Smooth muscle cell (in vitro differentiated cells): ENCODE data around the gene TYRO3. TPM values are rescaled to one million over a fixed set of nuclear protein-coding genes. Genes with fewer than 3 reads are reported as not detected.

Experiments
- DNase-seq: peaks from one replicate; lab custom pipeline; 2025; ENCODE audit not compliant: unreplicated experiment; lab: John Stamatoyannopoulos, UW
- H2AFZ ChIP-seq: fragments of 200-600 bp; sonication (generic); 2 replicates; pipeline ENCODE4 v1.6.0; 2016; ENCODE audit warnings: antibody characterized with exemption, low read depth, mild to moderate bottlenecking
- H3F3A ChIP-seq: fragments of 200-600 bp; sonication (generic); 2 replicates; pipeline ENCODE4 v1.6.0; 2017; ENCODE audit warnings: antibody characterized with exemption, low read depth
- H3K27ac ChIP-seq: fragments of 200-600 bp; sonication (generic); 2 replicates; pipeline ENCODE4 v1.5.1; 2016; ENCODE audit warnings: low read depth, mild to moderate bottlenecking
- H3K27me3 ChIP-seq: fragments of 200-600 bp; sonication (generic); 2 replicates; pipeline ENCODE4 v1.6.1; 2016; ENCODE audit warnings: low read depth, mild to moderate bottlenecking
- H3K36me3 ChIP-seq: fragments of 200-600 bp; sonication (generic); 2 replicates; pipeline ENCODE4 v1.5.1; 2016; ENCODE audit warnings: low read depth
- H3K4me1 ChIP-seq: fragments of 200-600 bp; sonication (generic); 2 replicates; pipeline ENCODE4 v1.5.1; 2016; ENCODE audit warnings: low read depth
- H3K4me2 ChIP-seq: fragments of 200-600 bp; sonication (generic); 2 replicates; pipeline ENCODE4 v1.6.0; 2016; ENCODE audit warnings: mild to moderate bottlenecking
- H3K4me3 ChIP-seq: fragments of 200-600 bp; sonication (generic); 2 replicates; pipeline ENCODE4 v1.5.1; 2016; ENCODE audit warnings: mild to moderate bottlenecking
- H3K79me2 ChIP-seq: fragments of 200-600 bp; sonication (generic); 2 replicates; pipeline ENCODE4 v1.6.0; 2016; ENCODE audit warnings: low read depth, mild to moderate bottlenecking
- H3K9ac ChIP-seq: fragments of 200-600 bp; sonication (generic); 2 replicates; pipeline ENCODE4 v1.6.0; 2016; ENCODE audit warnings: low read depth
- H3K9me3 ChIP-seq: fragments of 200-600 bp; sonication (generic); replicated peaks from 2 replicates; pipeline ENCODE4 v1.5.1; 2016; ENCODE audit warnings: low read depth
- H4K20me1 ChIP-seq: fragments of 200-600 bp; sonication (generic); 2 replicates; pipeline ENCODE4 v1.6.0; 2016; ENCODE audit warnings: low read depth
- CTCF ChIP-seq: fragments of 200-600 bp; sonication (generic); IDR thresholded peaks from 2 replicates; pipeline ENCODE4 v1.5.1; 2017; ENCODE audit warnings: borderline replicate concordance, mild to moderate bottlenecking, antibody characterized with exemption; ENCODE audit not compliant: insufficient read depth, poor library complexity, severe bottlenecking
- WGBS: methylation state at CpG from one replicate; pipeline ENCODE4 v1.1.7; 2016; ENCODE audit warnings: low lambda C conversion rate; 5-methylcytosine and 5-hydroxymethylcytosine counted together
- polyA plus RNA-seq: library from polyadenylated mRNA; unstranded; fragments of >200 nt; fragmentation: Nextera tagmentation; extraction: Ambion mirVana; gene quantifications from 2 replicates; pipeline ENCODE4 v1.2.1, GENCODE V29; 2016
- total RNA-seq: library from RNA; depleted of rRNA; stranded (reverse); fragments of >200 nt; gene quantifications from 2 replicates; pipeline ENCODE4 v1.2.3, GENCODE V29; 2014

Gene TYRO3
- total and polyA plus RNA-seq, 2 experiments from 2014 or later, result 11.5 to 20.5 TPM

GRCh38 chr15:41575282-41575681, 16.3 kb downstream of the TYRO3 start:
- WGBS, result 94% methylated on average over 6 of the region's 6 CpGs
- Histone ChIP-seq H4K20me1 (no peaks in the 10 kb centered on the region), H3K4me2 (no peak overlapping the region), H3K4me1 (no peaks in the 10 kb centered on the region), H2AFZ (no peak overlapping the region), H3K9me3 (no peaks in the 10 kb centered on the region), H3K27me3 (no peaks in the 10 kb centered on the region), H3K27ac (no peak overlapping the region), H3K4me3 (no peak overlapping the region), H3K9ac (no peak overlapping the region), H3K79me2 (no peaks in the 10 kb centered on the region), H3F3A (no peaks in the 10 kb centered on the region), H3K36me3 (no peaks in the 10 kb centered on the region)
- no peak for DNase-seq
- no peak for TF ChIP-seq CTCF

- Histone ChIP-seq H3K27me3 (no peaks in the 10 kb centered on the region), H3K4me3 (no peak overlapping the region), H3F3A (no peaks in the 10 kb centered on the region), H3K9me3 (no peaks in the 10 kb centered on the region), H3K27ac (no peak overlapping the region), H3K9ac (no peak overlapping the region), H3K4me1 (no peaks in the 10 kb centered on the region), H3K79me2 (no peaks in the 10 kb centered on the region), H3K4me2 (no peak overlapping the region), H2AFZ (no peak overlapping the region), H3K36me3 (no peaks in the 10 kb centered on the region), H4K20me1 (no peaks in the 10 kb centered on the region)
- WGBS, result 98% methylated on average over 12 of the region's 12 CpGs
- no peak for TF ChIP-seq CTCF
- DNase-seq, result no peak
Observed at GRCh38 chr15:41577863-41578735, 19.1 kb downstream of the TYRO3 start.

DNA sequence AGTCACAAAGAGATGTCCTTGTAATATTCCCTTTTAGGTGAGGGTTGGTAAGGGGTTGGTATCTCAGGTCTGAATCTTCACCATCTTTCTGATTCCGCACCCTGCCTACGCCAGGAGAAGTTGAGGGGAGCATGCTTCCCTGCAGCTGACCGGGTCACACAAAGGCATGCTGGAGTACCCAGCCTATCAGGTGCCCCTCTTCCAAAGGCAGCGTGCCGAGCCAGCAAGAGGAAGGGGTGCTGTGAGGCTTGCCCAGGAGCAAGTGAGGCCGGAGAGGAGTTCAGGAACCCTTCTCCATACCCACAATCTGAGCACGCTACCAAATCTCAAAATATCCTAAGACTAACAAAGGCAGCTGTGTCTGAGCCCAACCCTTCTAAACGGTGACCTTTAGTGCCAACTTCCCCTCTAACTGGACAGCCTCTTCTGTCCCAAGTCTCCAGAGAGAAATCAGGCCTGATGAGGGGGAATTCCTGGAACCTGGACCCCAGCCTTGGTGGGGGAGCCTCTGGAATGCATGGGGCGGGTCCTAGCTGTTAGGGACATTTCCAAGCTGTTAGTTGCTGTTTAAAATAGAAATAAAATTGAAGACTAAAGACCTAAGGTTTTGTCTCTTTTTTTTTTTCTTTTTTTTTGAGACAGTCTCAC, 19.8 kb downstream of the TYRO3 start:
- no peak for DNase-seq
- WGBS, result 97% methylated on average over 9 of the region's 9 CpGs
- H3K9me3 ChIP-seq, result no peaks in the 10 kb centered on the region
- no peaks in the 10 kb centered on the region for H3F3A ChIP-seq
- no peaks in the 10 kb centered on the region for H3K27me3 ChIP-seq
- H2AFZ ChIP-seq, result no peak overlapping the region
- no peaks in the 10 kb centered on the region for H3K79me2 ChIP-seq
- H3K27ac ChIP-seq, result no peak overlapping the region
- no peak for TF ChIP-seq CTCF
- no peaks in the 10 kb centered on the region for H4K20me1 ChIP-seq
- H3K4me2 ChIP-seq, result no peak overlapping the region
- H3K9ac ChIP-seq, result no peak overlapping the region
- H3K4me3 ChIP-seq, result no peak overlapping the region
- H3K36me3 ChIP-seq, result no peaks in the 10 kb centered on the region
- no peaks in the 10 kb centered on the region for H3K4me1 ChIP-seq

DNA sequence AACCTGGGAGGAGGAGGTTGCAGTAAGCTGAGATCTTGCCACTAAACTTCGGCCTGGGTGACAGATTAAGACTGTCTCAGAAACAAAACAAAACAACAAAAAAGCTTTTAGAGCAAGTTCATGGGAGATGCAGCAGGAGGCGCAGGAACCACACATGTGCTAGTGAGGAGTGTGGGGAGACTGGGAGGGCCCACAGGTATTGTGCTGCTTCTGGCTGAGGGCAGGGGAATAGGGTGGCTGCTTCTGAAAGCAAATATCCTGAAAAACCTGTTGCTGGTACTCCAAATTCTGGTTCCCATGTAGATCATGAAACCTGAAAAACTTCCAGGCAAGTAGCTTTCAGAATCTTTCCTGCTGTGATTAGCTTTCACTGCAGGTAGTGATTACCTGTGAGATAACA, 22.1 kb downstream of the TYRO3 start:
- Histone ChIP-seq H3F3A (no peaks in the 10 kb centered on the region), H3K9me3 (no peaks in the 10 kb centered on the region), H3K27ac (no peak overlapping the region), H3K4me3 (no peak overlapping the region), H3K4me2 (no peak overlapping the region), H3K9ac (no peak overlapping the region), H4K20me1 (no peaks in the 10 kb centered on the region), H3K79me2 (no peaks in the 10 kb centered on the region), H3K27me3 (no peaks in the 10 kb centered on the region), H3K36me3 (no peaks in the 10 kb centered on the region), H2AFZ (no peak overlapping the region), H3K4me1 (peaks cover 8% of the 10 kb centered on the region)
- 69% methylated on average over 2 of the region's 2 CpGs for WGBS
- DNase-seq, result no peak
- peak; percentile 36 for TF ChIP-seq CTCF
